HUES64 (cell line): Measurements from ENCODE around the gene NXN.

Experiments
- H3K27ac ChIP-seq: 2 replicates; pipeline ENCODE4 v1.7.0; 2013; ENCODE audit warnings: low read depth, low read length, inconsistent platforms
- H3K27me3 ChIP-seq: 2 replicates; pipeline ENCODE4 v1.6.1; 2013; ENCODE audit warnings: mild to moderate bottlenecking, low read length; ENCODE audit not compliant: insufficient read depth
- H3K36me3 ChIP-seq: 2 replicates; pipeline ENCODE4 v1.6.1; 2013; ENCODE audit warnings: mild to moderate bottlenecking, low read length; ENCODE audit not compliant: insufficient read depth
- H3K4me1 ChIP-seq: 2 replicates; pipeline ENCODE4 v1.6.1; 2013; ENCODE audit warnings: mild to moderate bottlenecking, low read length, moderate library complexity; ENCODE audit not compliant: insufficient read depth
- H3K4me3 ChIP-seq: 2 replicates; pipeline ENCODE4 v1.5.1; 2013; ENCODE audit warnings: mild to moderate bottlenecking, low read length, moderate library complexity
- H3K9ac ChIP-seq: 2 replicates; pipeline ENCODE4 v1.6.1; 2013; ENCODE audit warnings: mild to moderate bottlenecking, low read depth, low read length
- H3K9me3 ChIP-seq: 2 replicates; pipeline ENCODE4 v1.6.1; 2013; ENCODE audit warnings: low read depth, low read length; ENCODE audit not compliant: insufficient read depth
- WGBS: fragments of 150-250, 120-280 bp; methylation state at CpG from one replicate; pipeline ENCODE4 v1.1.7; 2013; ENCODE audit warnings: missing lambda C conversion rate; 5-methylcytosine and 5-hydroxymethylcytosine counted together

NXN gene

DNA sequence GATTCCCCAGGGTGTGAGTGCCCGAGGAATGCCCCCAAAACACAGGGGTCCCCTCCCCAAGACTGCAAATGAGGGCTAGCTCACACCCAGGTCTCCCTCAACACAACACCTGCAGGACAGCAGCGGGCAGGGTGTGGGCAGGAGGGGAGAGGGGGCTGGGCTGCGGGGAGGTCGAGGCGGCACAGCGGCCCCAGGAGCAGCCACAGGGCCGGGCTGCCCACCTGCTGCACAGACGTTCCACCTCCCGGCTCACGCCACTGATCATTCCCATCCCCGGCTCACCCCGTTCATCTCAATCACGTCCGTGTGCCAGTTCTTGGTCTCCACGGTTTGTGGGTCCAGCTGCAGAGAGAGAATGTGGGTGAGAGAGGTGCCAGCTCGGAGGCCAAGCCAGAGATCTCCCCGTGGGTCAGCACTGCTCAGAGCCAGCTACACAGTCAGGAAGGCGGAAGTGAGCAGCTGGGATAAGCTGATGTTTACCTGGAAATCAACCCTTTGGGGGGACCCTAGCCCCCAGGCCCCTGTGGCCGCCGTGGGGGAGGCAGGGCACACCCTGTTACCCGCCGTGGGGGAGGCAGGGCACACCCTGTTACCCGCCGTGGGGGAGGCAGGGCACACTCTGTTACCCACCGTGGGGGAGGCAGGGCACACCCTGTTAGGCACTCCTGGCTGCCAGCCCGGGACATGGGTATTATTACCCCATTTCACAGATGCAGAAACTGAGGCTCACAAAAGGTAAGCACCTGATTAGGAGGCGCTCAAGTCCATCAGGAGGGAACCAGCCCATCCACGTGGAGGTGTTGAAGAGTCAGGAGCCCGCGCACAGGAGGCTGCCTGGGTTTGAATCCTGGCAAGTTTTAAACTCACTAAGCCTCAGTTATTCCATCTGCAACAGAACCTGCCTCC is 33.5 kb upstream of the NXN start:
- H3K27ac ChIP-seq = no peak overlapping the region
- no peaks in the 10 kb centered on the region for H3K27me3 ChIP-seq
- no peaks in the 10 kb centered on the region for H3K9me3 ChIP-seq
- H3K9ac ChIP-seq = no peak overlapping the region
- no peak overlapping the region for H3K4me3 ChIP-seq
- WGBS = 90% methylated on average over 30 of the region's 30 CpGs
- H3K4me1 ChIP-seq = no peaks in the 10 kb centered on the region
- H3K36me3 ChIP-seq = no peaks in the 10 kb centered on the region

DNA sequence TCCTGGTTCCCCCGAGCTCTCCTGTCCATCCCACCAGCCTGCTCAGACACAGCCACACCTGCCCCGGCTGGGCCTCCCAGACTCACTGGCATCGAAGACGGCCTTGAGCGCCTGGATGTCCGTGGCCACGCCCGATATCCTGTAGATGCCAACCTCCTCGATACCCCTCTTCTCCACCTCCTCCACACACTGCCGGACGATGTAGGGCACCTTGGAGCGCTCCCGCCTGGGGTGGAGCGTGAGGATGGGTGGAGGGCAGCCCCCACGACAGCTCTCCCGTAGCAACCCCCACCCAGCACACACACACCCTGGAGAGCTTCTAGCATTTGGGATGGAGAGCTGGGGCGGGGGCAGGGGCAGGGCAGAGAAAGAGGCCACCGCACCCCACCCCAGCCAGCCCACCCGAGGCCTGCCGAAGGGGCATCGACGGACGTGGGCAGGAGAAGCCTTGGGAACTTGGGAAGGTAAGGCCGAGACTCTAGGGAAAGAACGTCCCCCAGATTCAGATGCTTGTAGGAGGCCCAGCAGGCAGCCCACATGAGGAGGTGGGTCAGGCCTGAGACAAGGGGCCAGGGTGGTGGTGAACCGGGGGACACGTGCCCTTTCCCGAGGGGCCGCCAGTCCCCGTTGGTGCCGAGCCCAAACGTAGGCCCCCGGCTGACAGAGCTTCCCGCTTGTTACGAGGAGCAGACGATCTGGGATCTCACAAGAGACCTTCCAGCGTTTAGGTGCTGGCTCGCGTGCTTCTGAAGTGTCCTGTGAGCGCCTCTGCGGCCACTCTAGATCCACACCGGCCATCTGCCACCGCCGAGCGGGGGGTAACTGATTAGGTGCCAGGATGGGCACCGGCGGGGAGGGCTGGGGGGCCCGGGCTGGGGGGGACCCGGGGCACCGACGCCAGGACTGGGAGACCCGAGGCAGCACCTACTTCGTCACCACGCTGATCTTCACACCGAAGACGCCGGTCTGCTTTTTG is 32.5 kb upstream of the NXN start:
- no peak overlapping the region for H3K9ac ChIP-seq
- no peaks in the 10 kb centered on the region for H3K9me3 ChIP-seq
- whole genome bisulfite sequencing = 93% methylated on average over 56 of the region's 57 CpGs
- H3K4me1 ChIP-seq = no peaks in the 10 kb centered on the region
- H3K27me3 ChIP-seq = no peaks in the 10 kb centered on the region
- no peak overlapping the region for H3K4me3 ChIP-seq
- peaks cover 5% of the 10 kb centered on the region for H3K36me3 ChIP-seq
- H3K27ac ChIP-seq = no peak overlapping the region

DNA sequence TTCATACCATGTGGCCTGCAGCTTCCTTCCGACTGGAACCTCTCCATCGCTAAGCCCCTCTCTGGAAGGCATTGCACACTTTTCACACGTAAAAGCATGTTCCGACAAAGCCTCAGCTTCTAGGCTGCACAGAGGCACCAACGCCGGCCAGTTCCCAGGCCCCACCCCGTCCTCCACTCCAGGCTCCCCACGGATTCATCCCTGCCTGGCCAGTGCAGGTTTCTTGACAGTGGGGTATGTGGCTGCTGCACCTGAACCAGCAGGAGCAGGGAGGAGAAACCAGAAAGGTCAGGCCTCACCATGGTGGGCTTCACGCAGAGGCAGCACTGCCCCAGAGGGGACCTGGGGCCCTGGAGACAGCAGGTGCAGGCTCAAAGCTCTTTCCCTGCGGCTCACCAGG is 31.6 kb upstream of the NXN start:
- WGBS = 91% methylated on average over 10 of the region's 10 CpGs
- Histone ChIP-seq H3K27ac (no peak overlapping the region), H3K27me3 (no peaks in the 10 kb centered on the region)

DNA sequence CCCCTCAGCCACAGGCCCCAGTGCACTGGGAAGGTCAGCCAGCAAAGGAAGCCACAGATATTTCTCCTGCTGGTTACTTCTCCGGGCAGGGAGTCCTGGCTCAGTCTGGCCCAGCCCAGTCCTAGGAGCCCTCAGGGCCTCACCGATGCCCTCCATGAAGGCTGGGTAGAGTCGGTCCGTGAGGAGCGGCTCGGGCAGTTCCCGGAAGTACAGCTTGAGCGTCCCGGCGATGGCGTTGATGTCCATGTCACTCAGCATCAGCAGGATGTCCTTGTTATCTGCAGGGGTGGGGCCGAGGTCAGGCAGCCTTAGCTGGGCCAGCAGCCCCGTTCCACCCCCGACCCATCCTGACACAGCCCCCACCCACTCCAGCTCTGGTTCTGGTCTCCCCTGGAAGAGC is 31.0 kb upstream of the NXN start:
- peaks cover 7% of the 10 kb centered on the region for H3K36me3 ChIP-seq
- H3K9me3 ChIP-seq = no peaks in the 10 kb centered on the region
- H3K27ac ChIP-seq = no peak overlapping the region
- no peak overlapping the region for H3K4me3 ChIP-seq
- no peak overlapping the region for H3K9ac ChIP-seq
- H3K27me3 ChIP-seq = no peaks in the 10 kb centered on the region
- 87% methylated on average over 14 of the region's 14 CpGs for WGBS
- H3K4me1 ChIP-seq = no peaks in the 10 kb centered on the region

More for the DNA sequence above, 31.6 kb upstream of the NXN start:
- Histone ChIP-seq H3K9ac (no peak overlapping the region), H3K4me3 (no peak overlapping the region), H3K4me1 (no peaks in the 10 kb centered on the region), H3K9me3 (no peaks in the 10 kb centered on the region), H3K36me3 (peaks cover 5% of the 10 kb centered on the region)

DNA sequence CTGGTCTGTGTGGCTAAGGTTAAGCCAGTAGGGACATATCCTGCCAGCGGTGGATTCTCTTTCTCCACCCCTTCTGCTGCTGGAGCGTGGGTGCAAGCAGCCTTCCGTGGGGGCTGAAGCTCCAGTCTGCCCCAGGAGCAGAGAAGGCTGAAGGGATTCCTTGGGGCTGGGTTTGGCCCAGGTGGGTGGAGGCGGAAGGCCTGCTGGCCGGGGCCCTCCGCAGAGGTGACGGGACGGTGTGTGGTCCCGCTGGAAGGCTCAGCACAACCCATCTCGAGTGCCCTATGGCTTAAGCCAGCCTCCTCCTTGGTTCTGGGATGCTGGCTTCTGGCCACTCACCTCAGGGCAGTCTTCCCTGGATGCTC is 30.5 kb upstream of the NXN start:
- 91% methylated on average over 10 of the region's 10 CpGs for WGBS
- no peaks in the 10 kb centered on the region for H3K4me1 ChIP-seq
- no peaks in the 10 kb centered on the region for H3K27me3 ChIP-seq
- no peak overlapping the region for H3K4me3 ChIP-seq
- no peaks in the 10 kb centered on the region for H3K9me3 ChIP-seq
- H3K27ac ChIP-seq = no peak overlapping the region
- no peak overlapping the region for H3K9ac ChIP-seq
- H3K36me3 ChIP-seq = peaks cover 8% of the 10 kb centered on the region

DNA sequence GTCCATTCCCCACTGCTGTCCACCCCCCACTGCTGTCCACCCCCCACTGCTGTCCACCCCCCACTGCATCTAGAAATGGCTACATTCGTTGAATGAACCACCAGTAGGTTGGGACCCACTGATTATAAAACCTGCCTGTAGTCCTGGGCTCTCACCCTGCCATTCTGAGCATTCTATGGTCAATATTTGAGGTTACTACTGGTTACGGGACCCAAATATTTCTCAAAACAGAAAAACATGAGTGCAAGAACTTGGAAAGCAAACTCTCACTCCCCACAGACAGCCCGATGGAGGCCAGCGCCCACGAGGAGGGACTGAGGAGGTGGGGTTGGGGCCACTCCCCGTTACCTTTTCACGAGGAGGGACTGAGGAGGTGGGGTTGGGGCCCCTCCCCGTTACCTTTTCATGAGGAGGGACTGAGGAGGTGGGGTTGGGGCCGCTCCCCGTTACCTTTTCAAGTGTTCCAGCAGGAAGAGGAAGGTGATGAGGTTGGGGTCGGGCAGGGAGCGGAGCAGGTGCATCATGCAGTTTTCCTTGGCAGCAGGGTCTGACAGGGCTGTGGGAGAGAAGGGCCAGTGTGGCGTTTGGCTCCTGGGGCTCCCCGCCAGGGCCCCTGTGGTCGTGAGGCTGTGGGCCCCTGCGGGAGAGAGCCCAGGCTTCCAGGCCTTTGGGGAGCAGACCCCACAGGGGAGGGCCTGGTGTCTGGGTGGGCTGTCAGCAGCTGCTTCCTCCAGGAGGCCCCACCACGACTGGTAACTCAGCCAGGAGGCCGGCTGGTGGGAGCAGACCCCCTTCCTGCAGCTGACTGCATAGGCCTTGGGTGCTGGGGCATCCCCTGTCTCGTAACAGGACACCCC is 29.9 kb upstream of the NXN start:
- no peak overlapping the region for H3K27ac ChIP-seq
- H3K9ac ChIP-seq = no peak overlapping the region

DNA sequence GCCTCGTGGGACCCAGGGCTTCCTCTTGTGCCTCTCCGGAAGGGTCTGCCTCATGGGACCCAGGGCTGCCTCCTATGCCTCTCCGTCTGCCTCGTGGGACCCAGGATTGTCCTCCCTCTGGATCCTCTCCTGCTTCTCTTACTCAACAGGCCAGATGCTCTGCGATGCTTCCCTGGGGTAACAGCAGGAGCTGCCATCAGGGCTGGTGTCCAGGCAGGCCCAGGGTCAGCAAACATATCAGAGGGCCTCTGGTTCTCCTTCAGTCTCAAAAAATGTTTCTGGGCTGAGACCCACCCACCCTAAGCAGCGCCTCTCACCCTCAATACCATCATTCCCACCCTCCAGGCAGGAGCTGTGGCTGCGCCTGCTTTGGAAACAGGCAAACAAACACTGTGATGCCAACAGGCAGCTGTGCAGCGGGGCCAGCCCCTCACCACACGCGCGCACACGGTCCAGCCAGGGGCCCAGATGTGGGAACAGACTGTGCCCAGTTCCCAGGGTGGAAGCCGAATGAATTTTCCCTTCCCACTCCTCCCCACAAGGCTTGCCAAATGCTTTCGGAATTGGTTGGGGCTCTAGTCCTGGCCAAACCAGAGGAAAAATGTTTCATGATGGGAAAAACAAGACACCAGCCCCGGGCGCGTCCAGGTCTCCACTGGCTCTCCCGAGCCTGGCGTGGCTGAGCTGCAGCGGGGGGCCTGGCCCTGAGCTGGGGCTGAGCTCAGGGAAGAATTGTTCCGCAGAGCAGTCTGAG is 28.6 kb upstream of the NXN start:
- H3K4me1 ChIP-seq = no peaks in the 10 kb centered on the region
- H3K36me3 ChIP-seq = peaks cover 8% of the 10 kb centered on the region
- WGBS = 94% methylated on average over 21 of the region's 21 CpGs
- H3K9ac ChIP-seq = no peak overlapping the region
- no peaks in the 10 kb centered on the region for H3K27me3 ChIP-seq
- no peak overlapping the region for H3K4me3 ChIP-seq
- no peaks in the 10 kb centered on the region for H3K9me3 ChIP-seq
- H3K27ac ChIP-seq = no peak overlapping the region

More for the DNA sequence above, 29.9 kb upstream of the NXN start:
- Histone ChIP-seq H3K4me1 (no peaks in the 10 kb centered on the region), H3K4me3 (no peak overlapping the region), H3K9me3 (no peaks in the 10 kb centered on the region), H3K27me3 (no peaks in the 10 kb centered on the region), H3K36me3 (peaks cover 8% of the 10 kb centered on the region)
- 86% methylated on average over 19 of the region's 19 CpGs for WGBS

DNA sequence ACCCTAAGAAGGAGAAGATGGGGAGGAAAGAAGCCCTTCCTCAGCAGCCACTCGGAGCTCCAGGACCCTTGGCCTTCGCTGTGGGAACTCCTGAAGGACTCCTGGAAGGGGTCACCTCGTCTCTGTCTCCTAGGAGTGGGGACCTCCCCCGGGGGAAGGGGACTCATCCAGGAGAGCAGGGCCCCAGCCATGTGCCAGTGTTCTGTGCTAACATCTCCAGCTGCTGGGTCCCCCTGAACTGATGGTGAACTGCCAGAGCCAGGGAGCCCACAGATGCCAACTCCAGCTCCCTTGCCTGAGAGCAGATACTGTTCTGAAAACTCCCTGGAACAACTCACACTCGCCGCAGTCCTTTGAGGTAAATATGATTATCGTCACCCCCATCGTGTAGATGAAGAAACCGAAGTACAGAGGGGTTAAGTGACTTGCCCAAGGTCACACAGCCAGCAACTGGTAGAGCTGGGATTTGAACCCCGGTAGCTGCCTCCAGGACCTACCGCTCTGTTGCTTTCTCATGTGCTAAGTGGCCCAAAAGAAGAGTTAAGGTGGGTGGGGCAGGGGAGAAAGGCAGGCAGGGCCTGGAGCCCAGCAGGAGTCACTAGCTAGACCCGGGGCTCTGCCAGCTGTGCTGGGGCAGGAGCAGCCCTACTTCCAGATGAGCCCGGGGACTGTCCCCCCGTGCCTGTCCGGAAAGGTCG is 27.9 kb upstream of the NXN start:
- WGBS = 92% methylated on average over 16 of the region's 16 CpGs
- H3K9me3 ChIP-seq = no peaks in the 10 kb centered on the region
- no peaks in the 10 kb centered on the region for H3K4me1 ChIP-seq
- no peak overlapping the region for H3K9ac ChIP-seq
- H3K36me3 ChIP-seq = peaks cover 15% of the 10 kb centered on the region
- H3K27ac ChIP-seq = no peak overlapping the region
- H3K4me3 ChIP-seq = no peak overlapping the region
- no peaks in the 10 kb centered on the region for H3K27me3 ChIP-seq

DNA sequence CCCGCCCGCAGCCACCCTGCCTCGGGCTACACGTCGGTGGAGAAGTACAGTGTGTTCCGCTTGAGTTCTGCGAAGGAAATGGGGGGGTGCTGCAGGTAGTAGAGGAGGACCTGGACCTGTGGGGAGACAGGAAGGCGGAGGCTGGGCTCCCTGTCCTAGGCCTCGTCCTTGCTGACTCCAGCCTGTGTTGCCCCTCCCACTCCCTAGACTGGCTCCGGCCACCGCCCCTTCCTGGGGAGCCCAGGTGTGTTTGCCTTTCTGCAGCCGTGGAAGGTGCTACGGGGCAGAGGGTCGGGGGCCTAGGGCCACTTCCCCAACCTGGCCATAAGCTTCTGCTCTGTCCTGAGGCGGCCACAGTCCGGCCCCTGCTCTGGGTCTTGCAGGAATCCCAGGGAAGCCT is 26.5 kb upstream of the NXN start:
- Histone ChIP-seq H3K27me3 (no peaks in the 10 kb centered on the region), H3K4me1 (no peaks in the 10 kb centered on the region), H3K36me3 (peaks cover 29% of the 10 kb centered on the region), H3K9me3 (no peaks in the 10 kb centered on the region), H3K4me3 (no peak overlapping the region), H3K9ac (no peak overlapping the region), H3K27ac (no peak overlapping the region)
- 91% methylated on average over 16 of the region's 16 CpGs for WGBS
